ENCODE measurements around the gene MRPL52. TPM values are rescaled to one million over a fixed set of nuclear protein-coding genes. Genes with fewer than 3 reads are reported as not detected.

Gene MRPL52
- total and polyA plus RNA-seq, 2 of the 13 experiments (the other 11 are each of a cell fraction or from before 2014, with no cell fraction given): 118 to 329 TPM

- ChIA-PET POLR2A (interaction anchor here (1.4 kb wide), 1 partner anchor 99 kb away, joined by 8 read pairs; the partner anchor contains the start of gene OXA1L), CTCF (ENCODE audit: low intra/inter-chr PET ratio, low total read pairs) (interaction anchor here (0.6 to 1.8 kb wide), 4 partner anchors 12 to 308 kb away, joined by 3 to 9 read pairs (median 4); no protein-coding TSS in a partner anchor)
- no peaks in the 10 kb centered on the region for H4K20me1 ChIP-seq (ENCODE audit: insufficient read depth, low read length)
- FAIRE-seq (no peak), DNase-seq (ENCODE audit: low spot score) (no peak), ATAC-seq (peak; percentile 64)
- no peak overlapping the region for H3K4me3 ChIP-seq (replicated peaks in 1 of 3; ENCODE audit: insufficient read depth in 1 of 3, low read depth in 2 of 3, low read length in 3 of 3)
- no peak overlapping the region for H3K27ac ChIP-seq (ENCODE audit: extremely low read length, insufficient read depth, low read length)
- H2AFZ ChIP-seq (ENCODE audit: low read length): no peak overlapping the region
- in situ Hi-C loops (cut with HindIII; ENCODE audit: extremely low pct_ligation_motif_present, low pct_unique_long_range_greater_than_20kb): no loop called here
- peaks cover 39% of the 10 kb centered on the region for H3K4me1 ChIP-seq (ENCODE audit: insufficient read depth, low read length)
- 44% methylated on average over 6 of the region's 6 CpGs for WGBS (ENCODE audit: low lambda C conversion rate)
- H3K79me2 ChIP-seq (ENCODE audit: insufficient read depth, low read length): no peaks in the 10 kb centered on the region
- intact Hi-C loops (cut with micrococcal nuclease; ENCODE audit: unreplicated experiment): no loop called here
- no peaks in the 10 kb centered on the region for H3K9me3 ChIP-seq (ENCODE audit: low read length)
- no peak overlapping the region for H3K4me2 ChIP-seq (ENCODE audit: low read depth, low read length)
- BruUV-seq (replicated peaks): no TSS peak
- H3K27me3 ChIP-seq (ENCODE audit: control insufficient read depth in 1 of 2, insufficient read depth in 2 of 2, low read length in 2 of 2): no peaks in the 10 kb centered on the region
- no peaks in the 10 kb centered on the region for H3K36me3 ChIP-seq (replicated peaks in 1 of 2; ENCODE audit: control insufficient read depth in 1 of 2, insufficient read depth in 2 of 2, low read length in 2 of 2)
- H3K9ac ChIP-seq (ENCODE audit: insufficient read depth, low read depth, low read length): no peak overlapping the region
- TF ChIP-seq RORA (CRISPR knock-in tag; IDR thresholded peaks at IDR 0.05): no peak
- no peak for TF ChIP-seq RXRB (CRISPR knock-in tag; IDR thresholded peaks at IDR 0.05; ENCODE audit: borderline replicate concordance)
- no peak for TF ChIP-seq FIP1L1 (IDR thresholded peaks at IDR 0.05; ENCODE audit: borderline replicate concordance, insufficient read depth, low read depth, low read length)
- TF ChIP-seq ZNF761 (CRISPR knock-in tag; conservative IDR thresholded peaks at IDR 0.05): no peak
- TF ChIP-seq NRL (CRISPR knock-in tag; IDR thresholded peaks at IDR 0.05; ENCODE audit: borderline replicate concordance): no peak
- TF ChIP-seq NCOR1 (IDR thresholded peaks at IDR 0.05; ENCODE audit: borderline replicate concordance, low read length): no peak
- 0 out of 2 replicates have a peak, but pooled peaks have one; percentile 14 for TF ChIP-seq SALL1 (CRISPR knock-in tag; IDR thresholded peaks at IDR 0.05)
- TF ChIP-seq CEBPG (CRISPR knock-in tag; IDR thresholded peaks at IDR 0.05): no peak
- TF ChIP-seq, protein P1, sequence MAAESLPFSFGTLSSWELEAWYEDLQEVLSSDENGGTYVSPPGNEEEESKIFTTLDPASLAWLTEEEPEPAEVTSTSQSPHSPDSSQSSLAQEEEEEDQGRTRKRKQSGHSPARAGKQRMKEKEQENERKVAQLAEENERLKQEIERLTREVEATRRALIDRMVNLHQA (CRISPR knock-in tag; IDR thresholded peaks at IDR 0.05): no peak
- peak; percentile 24; the same call in 1 of the 2 replicates for TF ChIP-seq RAD21 (CRISPR knock-in tag; IDR thresholded peaks at IDR 0.05)
- no peak for TF ChIP-seq PCBP2 (optimal IDR thresholded peaks at IDR 0.05; ENCODE audit: low read depth, low read length, poor library complexity, severe bottlenecking)
- TF ChIP-seq CC2D1A (CRISPR knock-in tag; IDR thresholded peaks at IDR 0.05): peak; percentile 39; the same call in 1 of the 2 replicates
- no peak for TF ChIP-seq POLR2A (IDR thresholded peaks at IDR 0.05; ENCODE audit: insufficient read depth in 1 of 2, low read depth in 2 of 2, low read length in 2 of 2)
- no peak for TF ChIP-seq PHF8 (CRISPR knock-in tag; IDR thresholded peaks at IDR 0.05)
- TF ChIP-seq ZFP37 (CRISPR knock-in tag; IDR thresholded peaks at IDR 0.05; ENCODE audit: borderline replicate concordance): no peak
- no peak for TF ChIP-seq CHCHD3 (CRISPR knock-in tag; IDR thresholded peaks at IDR 0.05)
- TF ChIP-seq ZNF670 (CRISPR knock-in tag; IDR thresholded peaks at IDR 0.05; ENCODE audit: borderline replicate concordance): no peak
- peak; percentile 83 for TF ChIP-seq ADNP (CRISPR knock-in tag; IDR thresholded peaks at IDR 0.05)
- no peak for TF ChIP-seq ZNF263 (CRISPR knock-in tag; IDR thresholded peaks at IDR 0.05)
- TF ChIP-seq DR1 (CRISPR knock-in tag; IDR thresholded peaks at IDR 0.05): no peak
- TF ChIP-seq SMYD3 (CRISPR knock-in tag; IDR thresholded peaks at IDR 0.05): no peak
These were observed 36.0 kb downstream of the MRPL52 start for GRCh38 chr14:22865424-22866405.

All from HepG2 (cell line).